A673 (cell line): ENCODE measurements around the gene SDR39U1.

Source experiments
- CTCF ChIP-seq: fragments of 300-800, 200-600 bp; sonication (generic); conservative IDR thresholded peaks from 2 replicates; pipeline ENCODE4 v1.5.1; 2017; ENCODE audit warnings: low read depth, mild to moderate bottlenecking, antibody characterized with exemption, low read length, moderate library complexity, mixed read lengths
- EZH2 ChIP-seq: fragments of 200-600 bp; sonication (generic); IDR thresholded peaks from 2 replicates; pipeline ENCODE4 v1.6.1; 2017; ENCODE audit warnings: borderline replicate concordance, low read depth, mild to moderate bottlenecking, mixed read lengths, antibody characterized with exemption, low read length; ENCODE audit not compliant: poor library complexity, severe bottlenecking

- no peak for TF ChIP-seq CTCF
- no peak for TF ChIP-seq EZH2
These were observed 12.4 kb downstream of the SDR39U1 start for GRCh38 chr14:24430143-24430681.
